BLaER1 treated with 17β-estradiol and CSF1 and Interleukin-3, amounts not matched to agents 10 nM and 100 nM (cell line): ENCODE results near the gene FLT4.

Experiments used
- H3K27ac ChIP-seq, 11 experiments: shearing (Covaris generic); formaldehyde crosslinking; 2 replicates each; pipeline ENCODE4 v1.8.1; 2022
- H3K27me3 ChIP-seq, 11 experiments: shearing (Covaris generic); formaldehyde crosslinking; 2 replicates each; pipeline ENCODE4 v1.8.1; 2022
- H3K36me3 ChIP-seq, 11 experiments: shearing (Covaris generic); formaldehyde crosslinking; 2 replicates each; pipeline ENCODE4 v1.8.1; 2022
- H3K4me1 ChIP-seq, 10 experiments: shearing (Covaris generic); formaldehyde crosslinking; 2 replicates each; pipeline ENCODE4 v1.8.1; 2022
- H3K4me2 ChIP-seq, 11 experiments: shearing (Covaris generic); formaldehyde crosslinking; 2 replicates each; pipeline ENCODE4 v1.8.1; 2022
- H3K4me3 ChIP-seq, 10 experiments: shearing (Covaris generic); formaldehyde crosslinking; 2 replicates each; pipeline ENCODE4 v1.8.1; 2022
- H3K9ac ChIP-seq, 11 experiments: shearing (Covaris generic); formaldehyde crosslinking; 2 replicates each; pipeline ENCODE4 v1.8.1; 2022
- H3K9me3 ChIP-seq, 11 experiments: shearing (Covaris generic); formaldehyde crosslinking; replicated peaks in 1 of 11; 2 replicates each; pipeline ENCODE4 v1.8.1; 2022
- H4K20me1 ChIP-seq, 11 experiments: shearing (Covaris generic); formaldehyde crosslinking; 2 replicates each; pipeline ENCODE4 v1.8.1; 2022
- Cebpa-rat ChIP-seq, 11 experiments: shearing (Covaris generic); IDR thresholded peaks; 2 replicates each; pipeline ENCODE4 v1.8.1; 2022

FLT4 gene

DNA sequence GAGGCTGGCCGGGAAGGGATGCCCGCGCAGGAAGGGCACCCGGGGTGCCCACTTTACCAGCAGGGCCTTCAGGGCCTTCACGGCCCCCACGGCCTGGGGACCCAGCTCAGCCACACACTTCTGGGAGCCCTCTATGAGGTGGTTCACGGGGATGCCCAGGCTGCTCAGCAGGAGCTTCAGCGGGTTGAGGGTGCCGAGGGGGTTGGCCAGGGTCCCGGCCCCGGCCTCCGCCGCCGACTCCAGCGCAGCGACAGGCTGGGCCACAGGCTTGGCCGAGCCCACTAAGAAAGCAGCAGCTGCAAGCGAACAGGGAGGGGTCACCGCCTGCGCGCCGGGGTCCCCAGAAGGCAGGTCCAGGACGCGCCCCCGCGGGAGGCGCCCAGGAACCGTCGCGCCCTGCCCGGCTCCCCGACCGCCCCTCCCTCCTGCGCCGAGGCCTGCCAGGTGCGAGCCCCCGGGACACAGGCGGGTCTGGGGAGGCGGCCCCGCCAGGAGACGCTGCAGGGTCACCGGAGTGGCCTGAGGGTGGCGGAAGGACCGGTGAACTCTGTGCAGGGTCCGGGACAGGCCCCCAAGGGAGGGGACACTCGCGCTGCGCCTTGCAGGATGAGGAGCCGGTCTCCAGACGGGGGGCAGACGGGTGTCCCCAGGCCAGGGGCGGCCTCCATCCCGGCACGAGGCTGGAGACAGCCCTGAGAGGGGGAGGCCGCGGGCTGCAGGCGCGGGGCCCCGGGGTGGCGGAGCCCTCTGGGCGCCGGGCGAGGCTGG lies 58.7 kb downstream of the FLT4 start:
- peak overlapping the region in 5 of 11 experiments; percentile 27 to 61 (median 51); a peak in 9 of 22 replicates for H3K4me2 ChIP-seq
- TF ChIP-seq Cebpa-rat (IDR thresholded peaks at IDR 0.05): no peak
- H3K9ac ChIP-seq: no peak overlapping the region
- peaks cover 0 to 25% (median 7%) of the 10 kb centered on the region in 10 experiments; a peak in 10 of 20 replicates for H3K4me1 ChIP-seq
- H3K36me3 ChIP-seq: no peaks in the 10 kb centered on the region
- no peak overlapping the region for H3K27ac ChIP-seq
- H3K4me3 ChIP-seq: no peak overlapping the region; a peak in 1 of 20 replicates
- no peaks in the 10 kb centered on the region for H3K9me3 ChIP-seq
- H3K27me3 ChIP-seq: peaks cover 41 to 58% (median 50%) of the 10 kb centered on the region in 11 experiments
- peaks cover 0 to 21% (median 0%) of the 10 kb centered on the region in 11 experiments; a peak in 7 of 22 replicates for H4K20me1 ChIP-seq

DNA sequence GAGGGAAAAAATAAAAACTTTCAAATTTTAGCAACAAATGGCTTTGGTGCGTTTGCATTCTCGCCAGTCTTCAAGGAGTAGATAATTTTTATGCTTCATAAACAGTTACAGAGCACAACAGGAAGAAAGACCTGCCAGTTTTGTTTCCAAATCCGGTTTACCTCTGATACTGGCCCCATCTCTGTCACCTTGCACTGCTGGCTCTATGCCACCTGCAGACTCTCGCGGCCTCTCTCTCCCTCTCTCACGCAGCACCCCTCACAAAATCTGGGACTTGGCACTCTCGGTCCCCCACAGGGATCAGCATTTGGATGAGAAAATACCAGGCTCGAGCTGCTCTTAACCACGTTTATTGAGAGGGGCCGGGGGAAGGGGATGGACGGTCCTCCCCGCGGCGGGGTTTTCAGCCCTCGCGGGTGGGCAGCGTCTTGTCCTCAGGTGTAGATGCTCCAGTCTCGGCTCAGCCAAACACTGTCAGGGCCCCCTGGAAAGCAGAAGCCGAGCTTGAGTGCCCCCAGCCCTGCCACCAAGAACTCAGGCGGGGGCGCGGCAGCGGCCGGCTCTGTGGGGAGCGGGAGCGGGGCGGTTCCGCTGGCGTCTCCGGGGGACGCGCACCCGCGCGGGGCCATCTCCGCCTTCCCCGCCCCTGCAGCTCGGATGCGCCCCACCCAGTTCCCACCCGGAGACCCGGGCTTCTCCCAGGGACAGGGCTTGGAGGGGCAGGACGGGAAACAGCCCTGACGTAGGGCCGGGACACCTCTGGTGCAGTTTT lies 59.4 kb downstream of the FLT4 start:
- Histone ChIP-seq H3K4me3 (no peak overlapping the region), H3K4me2 (no peak overlapping the region), H3K27me3 (peaks cover 41 to 58% (median 50%) of the 10 kb centered on the region in 11 experiments), H4K20me1 (peaks cover 0 to 21% (median 0%) of the 10 kb centered on the region in 11 experiments; a peak in 7 of 22 replicates), H3K27ac (no peak overlapping the region), H3K36me3 (no peaks in the 10 kb centered on the region), H3K9me3 (peaks cover 0 to 3% (median 0%) of the 10 kb centered on the region in 11 experiments; a peak in 1 of 22 replicates), H3K4me1 (peaks cover 0 to 25% (median 7%) of the 10 kb centered on the region in 10 experiments; a peak in 10 of 20 replicates), H3K9ac (no peak overlapping the region)
- no peak for TF ChIP-seq Cebpa-rat (IDR thresholded peaks at IDR 0.05)

DNA sequence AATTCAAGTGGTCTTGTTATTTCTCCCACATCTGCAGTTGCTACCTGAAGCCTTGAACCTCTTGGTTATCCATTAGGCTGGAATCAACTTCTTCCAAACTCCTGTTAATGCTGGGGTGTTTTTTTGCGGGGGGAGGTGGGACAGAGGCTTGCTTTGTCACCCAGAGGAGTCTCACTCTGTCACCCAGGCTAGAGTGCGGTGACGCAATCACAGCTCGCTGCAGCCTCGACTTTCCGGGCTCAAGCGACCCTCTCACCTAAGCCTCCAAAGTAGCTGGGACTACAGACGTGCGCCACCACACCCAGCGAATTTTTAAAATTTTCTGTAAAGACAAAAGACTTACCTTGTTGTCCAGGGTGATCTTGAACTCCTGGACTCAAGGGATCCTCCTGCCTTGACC lies 62.5 kb downstream of the FLT4 start:
- H3K27ac ChIP-seq: no peak overlapping the region
- H3K36me3 ChIP-seq: no peaks in the 10 kb centered on the region

DNA sequence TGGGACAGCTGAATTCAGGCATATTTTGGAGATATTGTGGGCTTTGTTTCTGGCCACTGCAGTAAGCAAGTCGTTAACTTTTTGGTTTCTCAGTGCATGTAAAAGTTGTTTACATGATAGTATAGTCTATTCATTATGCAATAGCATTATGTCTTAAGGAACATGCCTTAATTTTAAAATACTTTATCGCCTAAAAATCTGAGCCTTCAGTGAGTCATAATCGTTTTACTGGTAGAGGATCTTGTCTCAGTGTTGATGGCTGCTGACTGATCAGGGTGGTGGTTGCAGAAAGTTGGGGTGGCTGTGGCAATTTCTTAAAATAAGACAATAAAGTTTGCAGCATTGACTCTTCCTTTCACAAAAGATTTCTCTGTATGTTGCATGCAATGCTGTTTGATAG lies 63.2 kb downstream of the FLT4 start:
- H4K20me1 ChIP-seq: peaks cover 0 to 13% (median 0%) of the 10 kb centered on the region in 11 experiments; a peak in 7 of 22 replicates
- no peak overlapping the region for H3K9ac ChIP-seq
- H3K27me3 ChIP-seq: peaks cover 20 to 31% (median 27%) of the 10 kb centered on the region in 11 experiments
- TF ChIP-seq Cebpa-rat (IDR thresholded peaks at IDR 0.05): no peak
- H3K27ac ChIP-seq: no peak overlapping the region
- peaks cover 0 to 19% (median under 1%) of the 10 kb centered on the region in 10 experiments; a peak in 10 of 20 replicates for H3K4me1 ChIP-seq
- no peak overlapping the region for H3K4me2 ChIP-seq
- H3K9me3 ChIP-seq: peaks cover 0 to 12% (median 0%) of the 10 kb centered on the region in 11 experiments; a peak in 4 of 22 replicates
- H3K4me3 ChIP-seq: no peak overlapping the region
- H3K36me3 ChIP-seq: peaks cover 0 to 6% (median 0%) of the 10 kb centered on the region in 11 experiments; a peak in 2 of 22 replicates

More for the DNA sequence above, 62.5 kb downstream of the FLT4 start:
- H3K4me2 ChIP-seq: no peak overlapping the region
- H3K4me3 ChIP-seq: no peak overlapping the region
- peaks cover 0 to 12% (median 0%) of the 10 kb centered on the region in 11 experiments; a peak in 4 of 22 replicates for H3K9me3 ChIP-seq
- H4K20me1 ChIP-seq: peaks cover 0 to 20% (median 0%) of the 10 kb centered on the region in 11 experiments; a peak in 8 of 22 replicates
- no peak for TF ChIP-seq Cebpa-rat (IDR thresholded peaks at IDR 0.05)
- H3K9ac ChIP-seq: no peak overlapping the region
- peaks cover 0 to 25% (median 7%) of the 10 kb centered on the region in 10 experiments; a peak in 10 of 20 replicates for H3K4me1 ChIP-seq
- H3K27me3 ChIP-seq: peaks cover 27 to 37% (median 34%) of the 10 kb centered on the region in 11 experiments

DNA sequence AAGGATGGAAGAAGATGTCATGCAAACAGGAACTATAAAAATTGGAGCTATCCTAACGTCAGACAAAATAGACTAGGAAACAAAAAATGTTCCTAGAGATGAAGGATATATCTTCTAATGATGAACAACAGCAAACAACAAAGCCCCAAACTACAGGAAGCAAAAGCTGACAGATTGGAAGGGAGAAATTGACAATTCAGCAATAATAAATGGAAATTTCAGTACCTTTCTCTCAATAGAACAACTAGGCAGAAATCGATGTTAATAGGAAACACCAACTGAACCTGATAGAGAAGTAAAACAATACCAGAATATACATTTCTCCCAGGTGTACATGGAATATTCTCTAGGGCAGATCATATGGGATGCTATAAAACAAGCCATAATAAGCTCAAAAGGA lies 65.7 kb downstream of the FLT4 start:
- Histone ChIP-seq H3K27ac (no peak overlapping the region), H3K4me3 (no peak overlapping the region), H3K9ac (no peak overlapping the region), H4K20me1 (no peaks in the 10 kb centered on the region; a peak in 1 of 22 replicates), H3K36me3 (peaks cover 0 to 17% (median 10%) of the 10 kb centered on the region in 11 experiments; a peak in 16 of 22 replicates), H3K27me3 (peaks cover 0 to 6% (median 3%) of the 10 kb centered on the region in 11 experiments; a peak in 7 of 22 replicates), H3K9me3 (peaks cover 0 to 12% (median 0%) of the 10 kb centered on the region in 11 experiments; a peak in 4 of 22 replicates), H3K4me2 (no peak overlapping the region), H3K4me1 (peaks cover 0 to 20% (median 0%) of the 10 kb centered on the region in 10 experiments; a peak in 3 of 20 replicates)
- TF ChIP-seq Cebpa-rat (IDR thresholded peaks at IDR 0.05): no peak

DNA sequence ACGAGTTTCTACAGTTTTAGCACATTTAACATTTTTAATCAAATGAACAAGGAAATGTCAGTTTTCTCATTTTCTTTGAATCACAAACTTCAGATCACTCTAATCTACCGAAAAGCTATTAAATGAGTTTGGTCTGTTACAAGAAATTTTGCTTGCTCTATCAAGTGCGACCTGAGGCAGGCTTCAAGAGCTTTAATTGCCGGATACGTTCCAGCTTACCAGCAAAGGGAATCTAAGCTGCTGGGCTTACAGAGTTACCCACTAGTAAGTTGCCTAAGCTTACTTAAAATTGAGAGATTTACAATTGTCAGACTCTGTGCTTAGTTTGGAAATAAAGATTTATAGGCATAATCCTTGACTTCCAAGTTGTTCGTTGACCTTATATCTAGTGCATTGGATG lies 68.7 kb downstream of the FLT4 start:
- H4K20me1 ChIP-seq: no peaks in the 10 kb centered on the region; a peak in 1 of 22 replicates
- TF ChIP-seq Cebpa-rat (IDR thresholded peaks at IDR 0.05): no peak
- no peak overlapping the region for H3K4me3 ChIP-seq
- no peaks in the 10 kb centered on the region for H3K27me3 ChIP-seq
- peaks cover 0 to 12% (median 0%) of the 10 kb centered on the region in 11 experiments; a peak in 4 of 22 replicates for H3K9me3 ChIP-seq
- H3K4me1 ChIP-seq: 0 out of 20 replicates have a peak, but pooled peaks cover 0 to 6% (median 0%) of the 10 kb centered on the region in 10 experiments
- H3K27ac ChIP-seq: no peak overlapping the region
- H3K4me2 ChIP-seq: no peak overlapping the region
- no peak overlapping the region for H3K9ac ChIP-seq
- peaks cover 29 to 48% (median 40%) of the 10 kb centered on the region in 11 experiments for H3K36me3 ChIP-seq

DNA sequence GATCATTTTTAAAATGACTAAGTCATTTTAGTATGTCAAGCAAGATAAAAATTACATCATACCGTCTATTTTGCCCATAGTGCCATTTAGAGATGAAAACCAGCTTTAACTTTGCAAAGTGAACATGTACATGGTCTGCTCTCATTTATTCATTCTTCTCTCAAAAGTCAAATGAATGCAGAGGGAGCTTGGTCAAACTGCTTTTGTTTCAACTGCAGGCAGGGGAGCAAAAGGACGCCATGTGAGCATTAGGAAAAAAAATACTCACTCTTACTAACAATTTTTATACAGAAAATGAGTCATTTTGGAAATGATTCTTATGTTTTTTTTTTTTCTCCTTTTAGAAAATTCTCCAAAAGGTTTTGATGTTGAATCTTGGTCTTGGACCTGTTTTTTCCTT lies 73.8 kb downstream of the FLT4 start:
- Histone ChIP-seq H3K27ac (no peak overlapping the region), H3K4me3 (no peak overlapping the region), H3K4me1 (0 out of 20 replicates have a peak, but pooled peaks cover 0 to under 1% (median 0%) of the 10 kb centered on the region in 10 experiments), H4K20me1 (no peaks in the 10 kb centered on the region), H3K27me3 (no peaks in the 10 kb centered on the region), H3K4me2 (no peak overlapping the region), H3K36me3 (peaks cover 79 to 93% (median 91%) of the 10 kb centered on the region in 11 experiments), H3K9ac (no peak overlapping the region), H3K9me3 (no peaks in the 10 kb centered on the region)
- TF ChIP-seq Cebpa-rat (IDR thresholded peaks at IDR 0.05): no peak

DNA sequence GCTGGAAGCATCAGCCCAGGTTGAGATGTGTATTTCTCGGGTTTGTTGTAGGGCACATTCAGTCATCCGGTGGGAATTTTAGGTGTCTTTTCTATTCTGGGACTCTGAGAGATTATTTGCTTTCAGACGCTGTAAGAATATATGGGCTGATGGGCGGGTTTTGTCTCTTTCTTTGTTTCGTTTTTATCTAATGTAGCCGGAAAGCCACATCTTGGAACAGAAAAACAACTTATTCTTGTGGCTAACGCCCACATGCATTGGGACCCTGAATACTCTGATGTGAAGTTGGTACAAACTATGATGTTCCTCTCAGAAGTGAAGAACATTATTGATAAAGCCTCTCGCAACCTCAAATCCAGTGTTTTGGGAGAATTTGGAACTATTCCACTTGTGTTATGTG lies 80.5 kb downstream of the FLT4 start:
- Histone ChIP-seq H3K36me3 (peaks cover 97 to 100% (median 100%) of the 10 kb centered on the region in 11 experiments), H3K27ac (no peak overlapping the region), H3K9ac (no peak overlapping the region), H3K4me1 (no peaks in the 10 kb centered on the region), H3K4me3 (no peak overlapping the region), H4K20me1 (peaks cover 0 to 14% (median 2%) of the 10 kb centered on the region in 11 experiments; a peak in 9 of 22 replicates), H3K4me2 (no peak overlapping the region), H3K9me3 (no peaks in the 10 kb centered on the region), H3K27me3 (no peaks in the 10 kb centered on the region)
- no peak for TF ChIP-seq Cebpa-rat (IDR thresholded peaks at IDR 0.05)
